ENCODE results near the gene OR52W1.

DNA sequence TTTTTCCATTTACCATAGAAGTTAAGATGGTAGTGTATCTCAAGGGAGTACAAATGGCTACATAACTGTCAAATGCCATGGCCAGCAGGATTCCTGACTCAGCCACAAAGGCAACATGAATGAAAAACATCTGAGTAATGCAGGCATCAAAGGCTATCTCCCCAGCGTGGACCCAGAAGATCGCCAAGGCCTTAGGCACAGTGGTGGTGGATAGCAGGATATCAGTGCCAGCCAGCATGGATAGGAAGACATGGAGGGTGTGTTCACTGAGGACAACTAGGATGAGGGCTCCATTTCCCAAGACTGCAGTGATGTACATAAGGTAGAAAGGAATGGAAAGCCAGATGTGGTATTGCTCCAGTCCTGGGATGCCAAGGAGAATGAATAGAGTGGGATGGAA is 46.9 kb upstream of the OR52W1 start:
- TF ChIP-seq CREB1 (IDR thresholded peaks at IDR 0.05; ENCODE audit: low read depth) = no peak
- TF ChIP-seq, protein P1, sequence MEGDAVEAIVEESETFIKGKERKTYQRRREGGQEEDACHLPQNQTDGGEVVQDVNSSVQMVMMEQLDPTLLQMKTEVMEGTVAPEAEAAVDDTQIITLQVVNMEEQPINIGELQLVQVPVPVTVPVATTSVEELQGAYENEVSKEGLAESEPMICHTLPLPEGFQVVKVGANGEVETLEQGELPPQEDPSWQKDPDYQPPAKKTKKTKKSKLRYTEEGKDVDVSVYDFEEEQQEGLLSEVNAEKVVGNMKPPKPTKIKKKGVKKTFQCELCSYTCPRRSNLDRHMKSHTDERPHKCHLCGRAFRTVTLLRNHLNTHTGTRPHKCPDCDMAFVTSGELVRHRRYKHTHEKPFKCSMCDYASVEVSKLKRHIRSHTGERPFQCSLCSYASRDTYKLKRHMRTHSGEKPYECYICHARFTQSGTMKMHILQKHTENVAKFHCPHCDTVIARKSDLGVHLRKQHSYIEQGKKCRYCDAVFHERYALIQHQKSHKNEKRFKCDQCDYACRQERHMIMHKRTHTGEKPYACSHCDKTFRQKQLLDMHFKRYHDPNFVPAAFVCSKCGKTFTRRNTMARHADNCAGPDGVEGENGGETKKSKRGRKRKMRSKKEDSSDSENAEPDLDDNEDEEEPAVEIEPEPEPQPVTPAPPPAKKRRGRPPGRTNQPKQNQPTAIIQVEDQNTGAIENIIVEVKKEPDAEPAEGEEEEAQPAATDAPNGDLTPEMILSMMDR (IDR thresholded peaks at IDR 0.05 in 2 of 3, conservative IDR thresholded peaks at IDR 0.05 in 1 of 3; ENCODE audit: control insufficient read depth in 2 of 3, extremely low read depth in 1 of 3, insufficient read depth in 1 of 3, low read depth in 3 of 3, low read length in 3 of 3) = no peak
- TF ChIP-seq TCF7 (IDR thresholded peaks at IDR 0.05; ENCODE audit: borderline replicate concordance) = no peak
- no peak for TF ChIP-seq JUND (IDR thresholded peaks at IDR 0.05; ENCODE audit: low read depth, low read length)
- no peak for TF ChIP-seq SIN3A (IDR thresholded peaks at IDR 0.05; ENCODE audit: low read depth, low read length)
- TF ChIP-seq ZNF274 (IDR thresholded peaks at IDR 0.05; ENCODE audit: insufficient read depth, insufficient read length) = no peak
- no peak for TF ChIP-seq POLR2A (IDR thresholded peaks at IDR 0.05; ENCODE audit: low read depth, low read length)
- TF ChIP-seq BACH1 (IDR thresholded peaks at IDR 0.05; ENCODE audit: borderline replicate concordance) = no peak

All from GM12878 (cell line).